PC-9 (cell line): Measurements from ENCODE around the gene SORT1.

Experiments
- EZH2 ChIP-seq: fragments of 200-600 bp; sonication (generic); IDR thresholded peaks from 2 replicates; pipeline ENCODE4 v1.8.0; 2017; ENCODE audit warnings: antibody characterized with exemption, low read depth
- TF ChIP-seq, protein P1 (sequence below): fragments of 200-600 bp; sonication (generic); conservative IDR thresholded peaks from 2 replicates; pipeline ENCODE4 v1.6.1; 2017; ENCODE audit warnings: mixed run types, antibody characterized with exemption, mild to moderate bottlenecking, moderate library complexity

DNA sequence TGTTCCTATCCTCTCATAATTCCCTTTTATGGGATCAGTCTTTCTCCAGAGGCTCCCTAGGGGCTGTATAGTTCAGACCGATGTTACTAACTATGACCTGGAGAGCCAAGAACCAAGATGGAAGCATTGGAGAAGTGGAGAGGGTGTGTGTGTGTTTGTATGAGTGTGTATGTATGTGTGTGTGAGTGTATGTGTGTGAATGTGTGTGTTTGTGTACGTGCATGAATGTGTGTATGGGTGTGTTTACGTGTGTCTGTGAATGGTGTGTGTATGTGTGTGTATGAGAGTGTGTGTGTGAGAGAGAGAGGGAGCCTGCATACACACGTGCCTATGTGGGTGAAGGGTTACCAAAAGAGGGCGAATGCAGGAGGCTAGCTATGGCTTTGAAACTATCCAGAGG lies 95.8 kb downstream of the SORT1 start:
- TF ChIP-seq EZH2 = no peak
- TF ChIP-seq, protein P1, sequence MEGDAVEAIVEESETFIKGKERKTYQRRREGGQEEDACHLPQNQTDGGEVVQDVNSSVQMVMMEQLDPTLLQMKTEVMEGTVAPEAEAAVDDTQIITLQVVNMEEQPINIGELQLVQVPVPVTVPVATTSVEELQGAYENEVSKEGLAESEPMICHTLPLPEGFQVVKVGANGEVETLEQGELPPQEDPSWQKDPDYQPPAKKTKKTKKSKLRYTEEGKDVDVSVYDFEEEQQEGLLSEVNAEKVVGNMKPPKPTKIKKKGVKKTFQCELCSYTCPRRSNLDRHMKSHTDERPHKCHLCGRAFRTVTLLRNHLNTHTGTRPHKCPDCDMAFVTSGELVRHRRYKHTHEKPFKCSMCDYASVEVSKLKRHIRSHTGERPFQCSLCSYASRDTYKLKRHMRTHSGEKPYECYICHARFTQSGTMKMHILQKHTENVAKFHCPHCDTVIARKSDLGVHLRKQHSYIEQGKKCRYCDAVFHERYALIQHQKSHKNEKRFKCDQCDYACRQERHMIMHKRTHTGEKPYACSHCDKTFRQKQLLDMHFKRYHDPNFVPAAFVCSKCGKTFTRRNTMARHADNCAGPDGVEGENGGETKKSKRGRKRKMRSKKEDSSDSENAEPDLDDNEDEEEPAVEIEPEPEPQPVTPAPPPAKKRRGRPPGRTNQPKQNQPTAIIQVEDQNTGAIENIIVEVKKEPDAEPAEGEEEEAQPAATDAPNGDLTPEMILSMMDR = no peak
